Glutamatergic neuron (in vitro differentiated cells): ENCODE results near the gene DLG2. TPM values are rescaled to one million over a fixed set of nuclear protein-coding genes. Genes with fewer than 3 reads are reported as not detected.

ENCODE experiments used
- DNase-seq: peaks from one replicate; pipeline ENCODE4 v3.0.0; 2022
- H3K27ac Mint-ChIP-seq: one replicate; pipeline ENCODE4 v1.8.0; 2020; ENCODE audit warnings: mild to moderate bottlenecking, mixed read lengths, inconsistent platforms; ENCODE audit not compliant: unreplicated experiment
- H3K27me3 Mint-ChIP-seq: one replicate; pipeline ENCODE4 v1.8.0; 2020; ENCODE audit warnings: mild to moderate bottlenecking, moderate library complexity, mixed read lengths, inconsistent platforms; ENCODE audit not compliant: unreplicated experiment
- H3K36me3 Mint-ChIP-seq: one replicate; pipeline ENCODE4 v1.8.0; 2020; ENCODE audit warnings: mild to moderate bottlenecking, mixed read lengths, inconsistent platforms; ENCODE audit not compliant: unreplicated experiment
- H3K4me1 Mint-ChIP-seq: one replicate; pipeline ENCODE4 v1.8.0; 2020; ENCODE audit warnings: mild to moderate bottlenecking, low read depth, mixed read lengths, inconsistent platforms; ENCODE audit not compliant: unreplicated experiment
- H3K4me3 Mint-ChIP-seq: one replicate; pipeline ENCODE4 v1.8.0; 2020; ENCODE audit warnings: mild to moderate bottlenecking, mixed read lengths, inconsistent platforms; ENCODE audit not compliant: unreplicated experiment
- H3K9me3 Mint-ChIP-seq: one replicate; pipeline ENCODE4 v1.8.0; 2020; ENCODE audit warnings: mild to moderate bottlenecking, moderate library complexity, mixed read lengths, inconsistent platforms; ENCODE audit not compliant: unreplicated experiment
- CTCF ChIP-seq: fragments of 200-600 bp; sonication (generic); IDR thresholded peaks from one replicate; pipeline ENCODE4 v1.5.0; 2021; ENCODE audit not compliant: partially characterized antibody, unreplicated experiment
- total RNA-seq: library from RNA; stranded (reverse); fragmentation: NEBNext Ultra II Directional; extraction: Animal tissue kit (Norgen Biotek cat#: 25700); gene quantifications from one replicate; pipeline ENCODE4 v1.2.1, GENCODE V29; 2021; ENCODE audit not compliant: unreplicated experiment

DLG2 gene
- total RNA-seq, 1 donor from 2014 or later = 2.9 TPM

- Mint-ChIP-seq H3K4me3 (no peak overlapping the region), H3K4me1 (no peaks in the 10 kb centered on the region), H3K9me3 (no peaks in the 10 kb centered on the region), H3K27ac (no peak overlapping the region), H3K36me3 (no peaks in the 10 kb centered on the region), H3K27me3 (no peaks in the 10 kb centered on the region)
- no peak for DNase-seq
- no peak for TF ChIP-seq CTCF
These were observed 1955.9 kb downstream of the DLG2 start for GRCh38 chr11:83671289-83671688.

GRCh38 chr11:83666149-83666548, 1961.0 kb downstream of the DLG2 start:
- H3K9me3 Mint-ChIP-seq = no peaks in the 10 kb centered on the region
- no peak overlapping the region for H3K4me3 Mint-ChIP-seq
- DNase-seq = no peak
- H3K27me3 Mint-ChIP-seq = peaks cover 1% of the 10 kb centered on the region
- H3K4me1 Mint-ChIP-seq = no peaks in the 10 kb centered on the region
- H3K36me3 Mint-ChIP-seq = no peaks in the 10 kb centered on the region
- no peak overlapping the region for H3K27ac Mint-ChIP-seq
- no peak for TF ChIP-seq CTCF

GRCh38 chr11:83663988-83664387, 1963.2 kb downstream of the DLG2 start:
- DNase-seq = no peak
- no peaks in the 10 kb centered on the region for H3K36me3 Mint-ChIP-seq
- peaks cover 1% of the 10 kb centered on the region for H3K27me3 Mint-ChIP-seq
- H3K27ac Mint-ChIP-seq = no peak overlapping the region
- TF ChIP-seq CTCF = no peak
- no peaks in the 10 kb centered on the region for H3K4me1 Mint-ChIP-seq
- no peaks in the 10 kb centered on the region for H3K9me3 Mint-ChIP-seq
- H3K4me3 Mint-ChIP-seq = no peak overlapping the region

- no peak overlapping the region for H3K27ac Mint-ChIP-seq
- no peak for TF ChIP-seq CTCF
- H3K36me3 Mint-ChIP-seq = no peaks in the 10 kb centered on the region
- H3K27me3 Mint-ChIP-seq = peaks cover 1% of the 10 kb centered on the region
- H3K4me3 Mint-ChIP-seq = no peak overlapping the region
- no peaks in the 10 kb centered on the region for H3K4me1 Mint-ChIP-seq
- H3K9me3 Mint-ChIP-seq = no peaks in the 10 kb centered on the region
- DNase-seq = no peak
These were observed 1963.7 kb downstream of the DLG2 start for GRCh38 chr11:83663446-83663845.

- Mint-ChIP-seq H3K4me3 (no peak overlapping the region), H3K4me1 (no peaks in the 10 kb centered on the region), H3K27ac (no peak overlapping the region), H3K9me3 (no peaks in the 10 kb centered on the region), H3K27me3 (peaks cover 1% of the 10 kb centered on the region), H3K36me3 (no peaks in the 10 kb centered on the region)
- DNase-seq = no peak
- TF ChIP-seq CTCF = no peak
These were observed 1964.7 kb downstream of the DLG2 start for GRCh38 chr11:83662494-83662893.
